HFF-Myc (cell line): ENCODE data around the gene CAPN12.
"Not testable (repeated sequence)": the region's sequence is repeated elsewhere in the genome, so short reads cannot be mapped to it uniquely, and the experiment has no call there.

Experiments
- DNase-seq: peaks from one replicate; pipeline ENCODE4 v3.0.0-alpha.2; 2011; ENCODE audit warnings: low read depth; ENCODE audit errors: extremely low read depth
- H3K4me3 ChIP-seq: replicated peaks from 2 replicates; pipeline ENCODE4 v1.5.1; 2011; ENCODE audit warnings: low read depth, mild to moderate bottlenecking, control low read depth, low read length
- CTCF ChIP-seq: IDR thresholded peaks from 2 replicates; pipeline ENCODE4 v1.5.1; 2012; ENCODE audit warnings: mild to moderate bottlenecking, low read depth, low read length, control low read depth; ENCODE audit errors: missing control alignments

Gene CAPN12

GRCh38 chr19:38744298-38744681, at the start of gene CAPN12:
CAPN12 (minus strand) TSS chr19:38744474; CDS start chr19:38744165, 309 bp downstream.
- no peak within 1 kb of the TSS for H3K4me3 ChIP-seq
- no peak for DNase-seq
- no peak for TF ChIP-seq CTCF

- no peak for DNase-seq
- TF ChIP-seq CTCF: no peak
- no peak overlapping the region for H3K4me3 ChIP-seq
Observed at GRCh38 chr19:38793671-38794070, 49.4 kb upstream of the CAPN12 start.

DNA sequence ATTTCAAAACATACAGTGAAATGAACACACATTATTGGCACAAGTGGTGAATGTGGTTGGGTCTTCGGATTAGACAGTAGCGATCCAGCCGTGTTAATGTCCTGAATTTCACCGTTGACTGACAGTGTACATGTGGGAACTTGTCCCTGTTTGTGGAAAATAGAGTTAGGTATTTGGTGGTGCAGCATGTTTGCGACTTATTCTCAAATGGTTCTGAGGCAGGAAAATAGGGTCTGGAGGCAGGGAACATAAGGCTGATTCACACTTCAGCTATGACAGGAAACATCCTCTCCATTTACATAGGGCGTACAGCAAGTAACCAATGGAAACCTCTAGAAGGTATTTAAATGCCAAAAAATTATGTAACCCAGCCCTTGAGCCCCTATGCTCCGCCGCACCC, 48.9 kb upstream of the CAPN12 start:
- DNase-seq: no peak
- no peak for TF ChIP-seq CTCF
- no peak overlapping the region for H3K4me3 ChIP-seq

DNA sequence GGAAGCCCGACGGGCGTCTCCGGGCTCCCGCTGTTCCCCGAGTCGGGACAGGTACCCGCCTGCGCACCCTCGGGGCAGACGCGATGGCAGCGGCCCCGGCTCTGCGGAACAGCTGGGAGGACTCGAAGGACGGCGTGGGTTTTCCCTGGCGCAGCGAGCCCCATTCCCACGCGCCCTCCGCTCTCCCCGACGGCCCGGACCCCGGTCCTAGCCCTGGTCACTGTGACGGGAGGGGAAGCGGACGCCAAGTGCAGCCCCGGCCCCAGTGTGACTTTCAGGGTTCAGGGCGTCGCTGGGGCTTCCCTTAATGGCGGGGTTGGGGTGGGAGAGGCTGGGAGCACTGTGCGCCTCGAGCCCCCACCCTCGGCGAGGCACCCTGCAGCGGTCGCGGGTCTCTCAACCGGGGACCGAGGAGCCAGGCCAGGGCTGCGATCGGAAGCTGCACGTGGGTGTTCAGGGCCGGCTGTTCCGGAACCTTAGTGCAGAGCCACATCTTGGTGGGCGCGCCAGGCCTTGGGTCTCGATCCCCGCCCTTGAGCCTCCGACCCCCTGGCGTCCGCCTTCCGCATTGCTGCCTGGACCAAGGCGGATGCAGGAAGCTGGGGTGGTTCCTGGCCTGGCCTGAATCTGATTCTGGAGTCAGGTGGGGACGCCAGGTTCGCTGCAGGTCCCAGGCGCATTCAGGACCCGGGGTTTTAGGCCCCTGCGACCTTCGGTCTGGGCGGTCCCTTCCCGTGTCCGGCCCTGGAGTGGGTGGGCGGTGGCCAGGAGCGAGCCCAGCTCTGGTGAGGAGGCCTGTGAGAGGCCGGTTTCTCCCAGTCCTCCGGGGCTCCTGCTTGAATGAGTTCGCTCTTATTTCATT, 48.2 kb upstream of the CAPN12 start:
- no peak overlapping the region for H3K4me3 ChIP-seq
- no peak for DNase-seq
- TF ChIP-seq CTCF: peak; percentile 27

GRCh38 chr19:38791451-38792064, 47.3 kb upstream of the CAPN12 start:
- not testable (repeated sequence) for H3K4me3 ChIP-seq, DNase-seq

DNA sequence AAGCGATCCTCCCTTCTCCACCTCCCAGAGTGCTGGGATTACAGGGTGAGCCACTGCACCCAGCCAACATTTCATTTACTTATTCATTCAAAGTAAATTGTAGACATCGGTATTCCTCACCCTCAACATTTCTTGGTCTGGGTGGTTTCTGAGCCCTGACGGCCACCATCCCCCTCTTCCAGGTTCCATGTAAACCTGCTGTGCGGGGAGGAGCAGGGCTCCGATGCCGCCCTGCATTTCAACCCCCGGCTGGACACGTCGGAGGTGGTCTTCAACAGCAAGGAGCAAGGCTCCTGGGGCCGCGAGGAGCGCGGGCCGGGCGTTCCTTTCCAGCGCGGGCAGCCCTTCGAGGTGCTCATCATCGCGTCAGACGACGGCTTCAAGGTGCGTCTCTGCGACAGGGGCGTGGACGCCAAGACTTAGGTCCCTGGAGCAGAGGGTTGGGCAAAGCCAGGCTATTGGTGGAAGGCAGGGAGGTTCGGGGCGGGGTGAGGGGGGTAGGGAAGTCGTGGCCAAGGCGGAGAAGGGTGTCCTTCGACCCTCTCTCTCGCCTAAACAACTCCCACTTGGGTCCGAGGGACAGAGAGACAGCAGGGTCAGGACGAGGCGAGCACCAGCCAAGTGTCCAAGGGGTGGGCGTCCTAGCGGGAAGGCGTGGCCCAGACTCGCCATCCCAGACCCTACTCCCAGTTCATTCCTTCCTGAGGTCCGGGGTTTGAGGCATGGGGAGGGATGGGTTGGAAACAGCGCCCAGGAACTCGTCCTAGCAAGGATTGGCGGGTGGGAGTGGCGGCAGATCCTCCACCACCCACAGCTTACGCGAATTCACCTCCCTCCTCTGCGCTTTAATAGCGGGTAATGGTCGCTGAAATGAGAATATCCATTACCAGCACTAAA, 46.5 kb upstream of the CAPN12 start:
- DNase-seq, H3K4me3 ChIP-seq: not testable (repeated sequence)

DNA sequence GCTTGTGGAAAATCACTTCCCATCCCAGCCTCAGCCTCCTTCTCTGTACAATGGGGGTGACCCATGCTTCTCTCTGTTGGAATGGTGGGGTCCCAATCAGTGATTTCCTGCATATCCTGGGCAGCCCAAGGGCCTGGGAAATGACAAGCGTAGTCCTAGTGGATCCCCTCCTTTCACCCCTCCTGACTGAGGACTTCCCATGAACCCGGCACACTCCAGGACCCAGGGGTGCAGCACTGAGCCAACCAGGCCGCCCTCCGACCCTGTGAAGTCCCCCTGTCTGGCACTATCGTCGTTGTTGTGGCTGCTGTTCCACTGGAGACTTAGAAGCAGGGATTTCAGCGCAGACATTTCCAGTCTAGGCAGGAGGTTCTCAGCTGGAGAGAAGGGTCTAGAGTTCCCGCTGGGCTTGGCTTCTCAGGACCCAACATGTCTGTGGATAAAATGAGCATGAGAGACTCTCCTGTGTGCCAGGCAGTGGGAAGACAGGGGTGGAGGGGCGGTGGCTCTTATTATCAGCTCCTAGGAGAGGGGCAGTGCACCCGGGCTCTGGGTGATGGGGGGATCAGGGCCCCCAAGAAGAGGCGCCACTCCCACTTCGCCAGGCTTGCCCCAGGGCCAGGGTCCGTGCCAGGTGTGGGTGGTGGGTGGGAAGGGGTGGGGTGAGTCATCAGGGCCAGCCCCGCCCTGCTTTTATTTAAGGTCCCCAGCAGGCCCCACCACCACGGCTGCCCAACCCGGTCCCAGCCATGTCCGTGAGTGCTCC, 44.4 kb upstream of the CAPN12 start, which contains the start of gene LGALS7B:
LGALS7B (plus strand) TSS at position 723 of the 766 bp plus-strand sequence; CDS start at position 750, 27 bp downstream.
- DNase-seq: no peak
- no peak within 1 kb of the TSS for H3K4me3 ChIP-seq
- no peak for TF ChIP-seq CTCF
